ENCODE data around the gene POU6F1.
A peak's percentile ranks its signal among the peaks of the same experiment; 100 is the strongest.
"Not testable (repeated sequence)": the region's sequence is repeated elsewhere in the genome, so short reads cannot be mapped to it uniquely, and the experiment has no call there.

Gene POU6F1

GRCh38 chr12:51219857-51220256 is 2.0 kb upstream of the POU6F1 start:
- H3K27ac Mint-ChIP-seq, CTCF ChIA-PET, H3K27me3 Mint-ChIP-seq, H3K4me3 Mint-ChIP-seq, DNase-seq, H3K36me3 Mint-ChIP-seq, H3K9me3 Mint-ChIP-seq: not testable (repeated sequence)
- H3K4me1 Mint-ChIP-seq: peaks cover 16% of the 10 kb centered on the region

- peak overlapping the region; percentile 43 for H3K27ac Mint-ChIP-seq
- no peaks in the 10 kb centered on the region for H3K36me3 Mint-ChIP-seq
- H3K4me3 Mint-ChIP-seq: peak overlapping the region; percentile 57
- DNase-seq: no peak
- CTCF ChIA-PET: interaction anchor here (1.4 to 1.6 kb wide), 2 partner anchors 32 to 122 kb away, joined by 5 to 8 read pairs; no protein-coding TSS in a partner anchor
- H3K4me1 Mint-ChIP-seq: peaks cover 16% of the 10 kb centered on the region
- peaks cover 9% of the 10 kb centered on the region for H3K27me3 Mint-ChIP-seq
- no peaks in the 10 kb centered on the region for H3K9me3 Mint-ChIP-seq
Measured at GRCh38 chr12:51219322-51219721, 1.5 kb upstream of the POU6F1 start.

DNA sequence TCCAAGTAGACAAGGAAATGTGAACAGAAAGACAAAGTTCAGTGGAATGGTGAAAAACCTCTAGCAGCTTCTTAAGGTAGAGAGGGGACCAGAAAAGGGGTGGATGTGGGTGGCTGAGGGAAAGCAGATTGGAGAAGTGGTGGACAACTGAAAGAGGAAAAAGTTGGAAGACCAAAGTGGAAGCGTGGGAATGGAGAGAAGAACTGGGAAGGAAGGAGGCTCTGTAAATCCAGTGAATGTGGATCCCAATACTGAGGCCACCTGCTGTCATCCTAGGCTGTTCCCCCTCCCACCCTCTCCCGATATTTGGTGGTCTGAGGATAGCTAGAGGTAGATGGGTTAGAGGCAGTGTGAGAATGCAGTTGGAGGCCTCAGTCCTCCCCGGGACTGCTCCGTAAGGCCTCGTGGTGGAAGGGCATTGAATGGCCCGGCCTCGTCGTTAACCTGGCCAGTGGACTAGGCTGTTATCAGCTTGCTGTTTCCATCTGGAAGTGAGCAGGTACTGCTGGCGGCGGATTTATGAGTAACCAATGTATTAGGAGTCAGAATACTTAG is 822 bp upstream of the POU6F1 start:
- peaks cover 9% of the 10 kb centered on the region for H3K27me3 Mint-ChIP-seq
- CTCF ChIA-PET: interaction anchor here (0.6 to 1.7 kb wide), 11 partner anchors 12 to 170 kb away, joined by 3 to 9 read pairs (median 4); partner anchors contain the start of genes DAZAP2, LETMD1 and SMAGP
- H3K9me3 Mint-ChIP-seq: no peaks in the 10 kb centered on the region
- no peaks in the 10 kb centered on the region for H3K36me3 Mint-ChIP-seq
- DNase-seq: no peak
- peak overlapping the region; percentile 82 for H3K4me3 Mint-ChIP-seq
- H3K4me1 Mint-ChIP-seq: peaks cover 16% of the 10 kb centered on the region
- peak overlapping the region; percentile 71 for H3K27ac Mint-ChIP-seq

GRCh38 chr12:51217133-51217967 is 512 bp downstream of the POU6F1 start:
- Mint-ChIP-seq H3K9me3 (no peaks in the 10 kb centered on the region), H3K27me3 (peaks cover 9% of the 10 kb centered on the region), H3K27ac (no peak overlapping the region), H3K36me3 (no peaks in the 10 kb centered on the region), H3K4me1 (peaks cover 16% of the 10 kb centered on the region), H3K4me3 (peak overlapping the region; percentile 82)
- DNase-seq: peak; percentile 61
- CTCF ChIA-PET: interaction anchor here (0.8 to 1.7 kb wide), 10 partner anchors 12 to 195 kb away, joined by 3 to 9 read pairs (median 4); partner anchors contain the start of genes DAZAP2 and SMAGP

GRCh38 chr12:51216642-51217041 is 1.2 kb downstream of the POU6F1 start:
- Mint-ChIP-seq H3K9me3 (no peaks in the 10 kb centered on the region), H3K4me1 (peaks cover 16% of the 10 kb centered on the region), H3K36me3 (no peaks in the 10 kb centered on the region), H3K27ac (no peak overlapping the region), H3K27me3 (peaks cover 9% of the 10 kb centered on the region), H3K4me3 (peak overlapping the region; percentile 56)
- DNase-seq: no peak
- CTCF ChIA-PET: interaction anchor here (1.2 kb wide), 1 partner anchor 13 kb away, joined by 3 read pairs; no protein-coding TSS in a partner anchor

DNA sequence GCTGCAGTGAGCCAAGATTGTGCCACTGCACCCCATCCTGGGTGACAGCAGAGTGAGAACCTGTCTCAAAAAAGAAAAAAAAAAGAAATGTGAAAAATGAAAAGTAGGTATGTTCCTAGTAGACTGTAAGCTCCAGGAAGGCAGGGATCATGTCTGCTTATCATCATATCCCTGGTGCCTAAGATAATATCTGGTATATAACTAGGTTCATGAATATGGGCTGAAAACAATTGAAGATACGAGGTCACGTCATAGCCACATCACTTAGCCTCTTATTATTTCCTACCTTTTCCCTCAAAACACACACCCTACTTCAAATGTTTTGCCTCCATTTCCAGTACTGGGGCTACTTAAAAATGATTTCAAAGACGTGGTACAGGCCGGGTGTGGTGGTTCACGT is 3.0 kb downstream of the POU6F1 start:
- Mint-ChIP-seq H3K36me3 (no peaks in the 10 kb centered on the region), H3K27me3 (peaks cover 13% of the 10 kb centered on the region), H3K4me3 (no peak overlapping the region), H3K4me1 (peaks cover 16% of the 10 kb centered on the region), H3K27ac (no peak overlapping the region), H3K9me3 (no peaks in the 10 kb centered on the region)
- no peak for DNase-seq
- CTCF ChIA-PET: interaction anchor here (1.1 kb wide), 1 partner anchor 11 kb away, joined by 3 read pairs; no protein-coding TSS in a partner anchor

- H3K9me3 Mint-ChIP-seq: no peaks in the 10 kb centered on the region
- no peak overlapping the region for H3K27ac Mint-ChIP-seq
Measured at GRCh38 chr12:51210690-51211395, 7.0 kb downstream of the POU6F1 start.

GRCh38 chr12:51209259-51209658 is 8.6 kb downstream of the POU6F1 start:
- DNase-seq: no peak
- Mint-ChIP-seq H3K27ac (no peak overlapping the region), H3K9me3 (no peaks in the 10 kb centered on the region), H3K36me3 (no peaks in the 10 kb centered on the region), H3K4me1 (no peaks in the 10 kb centered on the region), H3K27me3 (peaks cover 7% of the 10 kb centered on the region), H3K4me3 (no peak overlapping the region)
- CTCF ChIA-PET: no interaction called here

More at GRCh38 chr12:51210690-51211395, 7.0 kb downstream of the POU6F1 start:
- Mint-ChIP-seq H3K4me1 (no peaks in the 10 kb centered on the region), H3K4me3 (no peak overlapping the region), H3K27me3 (peaks cover 11% of the 10 kb centered on the region), H3K36me3 (no peaks in the 10 kb centered on the region)
- DNase-seq: no peak
- CTCF ChIA-PET: interaction anchor here (0.5 to 0.9 kb wide), 2 partner anchors 42 to 444 kb away, joined by 3 read pairs; no protein-coding TSS in a partner anchor

DNA sequence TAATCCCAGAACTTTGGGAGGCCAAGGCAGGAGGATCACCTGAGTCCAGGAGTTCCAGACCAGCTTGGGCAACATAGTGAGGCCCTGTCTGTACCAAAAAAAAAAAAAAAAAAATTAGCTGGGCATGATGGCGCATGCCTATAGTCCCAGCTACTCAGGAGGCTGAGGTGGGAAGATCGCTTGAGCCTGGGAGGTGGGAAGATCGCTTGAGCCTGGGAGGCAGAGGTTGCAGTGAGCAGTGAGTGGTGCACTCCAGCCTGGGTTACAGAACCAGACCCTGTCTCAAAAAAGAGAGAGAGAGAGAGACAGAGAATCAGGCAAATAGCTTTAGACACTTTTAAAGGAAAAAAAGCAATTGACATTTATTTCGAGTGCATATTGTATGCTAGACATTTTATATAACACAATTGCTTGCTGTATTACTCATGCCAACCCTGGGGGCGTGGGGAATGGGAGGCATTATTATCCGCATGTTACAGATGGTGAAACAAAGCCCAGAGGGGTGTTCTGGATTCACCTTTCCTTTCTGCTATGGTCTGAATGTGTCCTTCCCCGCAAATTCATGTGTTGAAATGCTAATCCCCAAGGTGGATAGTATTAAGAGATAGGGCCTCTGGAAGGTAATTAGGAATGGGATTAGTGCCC is 9.7 kb downstream of the POU6F1 start:
- no peak for DNase-seq
- no peak overlapping the region for H3K27ac Mint-ChIP-seq
- CTCF ChIA-PET: no interaction called here
- no peaks in the 10 kb centered on the region for H3K36me3 Mint-ChIP-seq
- no peaks in the 10 kb centered on the region for H3K9me3 Mint-ChIP-seq
- H3K4me1 Mint-ChIP-seq: peaks cover 7% of the 10 kb centered on the region
- H3K4me3 Mint-ChIP-seq: no peak overlapping the region
- H3K27me3 Mint-ChIP-seq: peaks cover 7% of the 10 kb centered on the region

DNA sequence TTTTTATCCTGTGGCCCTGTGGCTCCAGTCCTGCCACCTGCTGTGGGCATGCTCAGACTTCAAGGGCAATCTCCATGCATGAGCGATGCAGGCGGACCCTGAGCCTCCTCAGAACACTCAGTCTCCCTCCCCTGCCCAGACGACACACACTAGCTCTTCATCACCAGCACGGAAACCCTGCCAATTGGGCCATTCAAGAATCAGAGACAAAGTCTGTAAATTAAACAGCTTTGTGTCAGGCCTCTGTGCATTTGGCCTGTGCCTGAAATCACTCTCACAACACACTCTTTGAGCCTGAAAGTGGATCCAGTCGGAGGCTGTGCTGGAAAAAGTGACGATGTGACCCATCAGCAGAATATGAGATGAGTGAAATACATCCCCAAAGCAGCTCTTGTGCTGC is 12.5 kb downstream of the POU6F1 start:
- Mint-ChIP-seq H3K9me3 (no peaks in the 10 kb centered on the region), H3K4me3 (no peak overlapping the region), H3K4me1 (peaks cover 14% of the 10 kb centered on the region), H3K36me3 (no peaks in the 10 kb centered on the region), H3K27me3 (peaks cover 3% of the 10 kb centered on the region), H3K27ac (no peak overlapping the region)
- DNase-seq: no peak
- CTCF ChIA-PET: interaction anchor here (1.2 kb wide), 1 partner anchor 136 kb away, joined by 5 read pairs; no protein-coding TSS in a partner anchor

GRCh38 chr12:51202718-51203117 is 15.1 kb downstream of the POU6F1 start:
- Mint-ChIP-seq H3K4me3 (no peak overlapping the region), H3K27ac (peak overlapping the region; percentile 71)
- no peak for DNase-seq

GRCh38 chr12:51200806-51201205 is 17.1 kb downstream of the POU6F1 start:
- H3K4me3 Mint-ChIP-seq: no peak overlapping the region
- H3K36me3 Mint-ChIP-seq: no peaks in the 10 kb centered on the region
- DNase-seq: no peak
- no peak overlapping the region for H3K27ac Mint-ChIP-seq
- H3K9me3 Mint-ChIP-seq: no peaks in the 10 kb centered on the region
- H3K27me3 Mint-ChIP-seq: no peaks in the 10 kb centered on the region
- H3K4me1 Mint-ChIP-seq: peaks cover 14% of the 10 kb centered on the region
- CTCF ChIA-PET: no interaction called here

More at GRCh38 chr12:51202718-51203117, 15.1 kb downstream of the POU6F1 start:
- Mint-ChIP-seq H3K36me3 (no peaks in the 10 kb centered on the region), H3K4me1 (peaks cover 14% of the 10 kb centered on the region), H3K9me3 (no peaks in the 10 kb centered on the region), H3K27me3 (no peaks in the 10 kb centered on the region)
- CTCF ChIA-PET: no interaction called here

DNA sequence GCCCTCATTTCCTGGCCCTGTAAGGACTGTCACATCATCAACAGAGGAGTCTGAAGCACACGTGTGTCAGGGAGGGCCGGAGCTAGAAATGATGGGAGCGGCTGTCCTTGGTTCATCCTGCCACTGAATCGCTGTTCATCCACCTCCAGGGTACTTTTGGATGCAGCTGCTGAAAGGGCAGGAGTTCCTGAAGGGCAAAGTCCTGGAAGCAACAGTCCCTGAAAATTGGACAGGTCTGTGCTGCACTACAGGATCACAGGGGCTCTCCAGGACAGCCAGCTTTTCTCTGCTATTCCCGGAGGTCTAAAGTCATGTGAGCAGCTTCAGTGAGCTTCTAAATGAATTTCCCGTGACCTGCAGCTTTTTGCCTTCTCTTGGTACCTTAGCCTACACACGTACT is 17.7 kb downstream of the POU6F1 start:
- H3K36me3 Mint-ChIP-seq: no peaks in the 10 kb centered on the region
- H3K9me3 Mint-ChIP-seq: no peaks in the 10 kb centered on the region
- H3K4me3 Mint-ChIP-seq: no peak overlapping the region
- peaks cover 14% of the 10 kb centered on the region for H3K4me1 Mint-ChIP-seq
- no peak overlapping the region for H3K27ac Mint-ChIP-seq
- CTCF ChIA-PET: no interaction called here
- no peak for DNase-seq
- H3K27me3 Mint-ChIP-seq: no peaks in the 10 kb centered on the region
